Right cardiac atrium (tissue), 5 donors: ENCODE results near the gene SUCLG2. TPM values are rescaled to one million over a fixed set of nuclear protein-coding genes. Genes with fewer than 3 reads are reported as not detected.

Experiments used
- ATAC-seq, 2 donors: fragments of 200-7000 bp; cut with Tn5 transposase; one replicate each; pipeline versions ENCODE4 v1.8.0 to v1.9.1; 2020; ENCODE audit warnings: moderate library complexity in 2 of 2, mild to moderate bottlenecking in 1 of 2
- DNase-seq, 3 donors: peaks; one replicate each; pipeline ENCODE4 v3.0.0-alpha.2; 2020
- H3K27ac ChIP-seq: one replicate; pipeline ENCODE4 v1.5.1; 2013; ENCODE audit warnings: mild to moderate bottlenecking, low read length, control low read depth, moderate library complexity
- H3K27me3 ChIP-seq: one replicate; pipeline ENCODE4 v1.6.1; 2013; ENCODE audit not compliant: control insufficient read depth, insufficient read depth
- H3K4me1 ChIP-seq: one replicate; pipeline ENCODE4 v1.6.1; 2013; ENCODE audit warnings: low read length; ENCODE audit not compliant: control insufficient read depth, insufficient read depth
- H3K4me3 ChIP-seq: one replicate; pipeline ENCODE4 v1.5.1; 2013; ENCODE audit warnings: low read length, control low read depth
- H3K9me3 ChIP-seq: one replicate; pipeline ENCODE4 v1.6.1; 2013; ENCODE audit warnings: low read length; ENCODE audit not compliant: control insufficient read depth
- WGBS: extraction: QIAGEN DNeasy Blood & Tissue Kit; methylation state at CpG from one replicate; pipeline ENCODE4 v1.1.7; 2013; 5-methylcytosine and 5-hydroxymethylcytosine counted together
- intact Hi-C, 4 donors: fragments of 100-400 bp; cut with DNase I; formaldehyde crosslinking; loops; one replicate each; pipeline versions ENCODE4 v1.11.0 to v1.14.0; 2022 to 2023
- polyA plus RNA-seq: library from polyadenylated mRNA; stranded (reverse); fragments of 200-250 nt; gene quantifications from one replicate; pipeline ENCODE4 v1.2.3, GENCODE V29; 2013
- total RNA-seq, 4 donors: library from RNA; stranded (reverse); fragmentation: NEBNext Ultra II Directional; extraction: Animal tissue kit (Norgen Biotek cat#: 25700); gene quantifications; one replicate each; pipeline ENCODE4 v1.2.1, GENCODE V29; 2021
- donor health status: healthy with polysubstance abuse.
- donor health status: DM: no; HTN: yes; CAD: no.
- donor health status: DM: no; HTN: no; CAD: no.
- donor health status: DM: no; HTN: yes; CAD: no; lungs with severe emphysema.
- donor health status: DM: yes; HTN: yes; CAD: no.

The SUCLG2 gene
- total and polyA plus RNA-seq, 5 donors = 50.6 to 84.8 (median 73.0) TPM

- DNase-seq (no peak), ATAC-seq (no peak)
- no peak overlapping the region for H3K27ac ChIP-seq
- H3K4me3 ChIP-seq = no peak overlapping the region
- no peaks in the 10 kb centered on the region for H3K4me1 ChIP-seq
- H3K27me3 ChIP-seq = no peaks in the 10 kb centered on the region
- no peaks in the 10 kb centered on the region for H3K9me3 ChIP-seq
- intact Hi-C loops = no loop called here
Measured at GRCh38 chr3:67419779-67420178, 234.6 kb downstream of the SUCLG2 start.

GRCh38 chr3:67419218-67419529 is 235.2 kb downstream of the SUCLG2 start:
- 54% methylated on average over 2 of the region's 2 CpGs for WGBS
- intact Hi-C loops = no loop called here
- H3K9me3 ChIP-seq = no peaks in the 10 kb centered on the region
- DNase-seq (no peak), ATAC-seq (no peak)
- H3K27ac ChIP-seq = no peak overlapping the region
- no peaks in the 10 kb centered on the region for H3K4me1 ChIP-seq
- no peak overlapping the region for H3K4me3 ChIP-seq
- no peaks in the 10 kb centered on the region for H3K27me3 ChIP-seq

GRCh38 chr3:67418426-67419217 is 235.8 kb downstream of the SUCLG2 start:
- ATAC-seq = peak in 1 of 2 donors; percentile 84
- no peak overlapping the region for H3K27ac ChIP-seq
- DNase-seq = no peak

GRCh38 chr3:67416703-67417102 is 237.7 kb downstream of the SUCLG2 start:
- 95% methylated on average over 1 of the region's 1 CpG for WGBS
- DNase-seq (no peak), ATAC-seq (no peak)
- Histone ChIP-seq H3K27ac (no peak overlapping the region), H3K9me3 (no peaks in the 10 kb centered on the region), H3K4me3 (no peak overlapping the region), H3K4me1 (peaks cover 5% of the 10 kb centered on the region), H3K27me3 (no peaks in the 10 kb centered on the region)
- intact Hi-C loops = no loop called here

More at GRCh38 chr3:67418426-67419217, 235.8 kb downstream of the SUCLG2 start:
- WGBS = 48% methylated on average over 3 of the region's 3 CpGs
- Histone ChIP-seq H3K4me1 (no peaks in the 10 kb centered on the region), H3K9me3 (no peaks in the 10 kb centered on the region), H3K27me3 (no peaks in the 10 kb centered on the region), H3K4me3 (no peak overlapping the region)
- intact Hi-C loops = no loop called here

GRCh38 chr3:67415511-67415910 is 238.9 kb downstream of the SUCLG2 start:
- H3K27ac ChIP-seq = no peak overlapping the region
- H3K4me1 ChIP-seq = peaks cover 5% of the 10 kb centered on the region
- H3K9me3 ChIP-seq = no peaks in the 10 kb centered on the region
- DNase-seq (no peak), ATAC-seq (no peak)
- no peak overlapping the region for H3K4me3 ChIP-seq
- WGBS = 0% methylated on average over 1 of the region's 1 CpG
- intact Hi-C loops = no loop called here
- no peaks in the 10 kb centered on the region for H3K27me3 ChIP-seq

GRCh38 chr3:67414740-67415139 is 239.7 kb downstream of the SUCLG2 start:
- H3K27me3 ChIP-seq = no peaks in the 10 kb centered on the region
- intact Hi-C loops = no loop called here
- H3K4me1 ChIP-seq = peaks cover 5% of the 10 kb centered on the region
- WGBS = 98% methylated on average over 5 of the region's 5 CpGs
- DNase-seq (peak in 1 of 3 donors; percentile 25), ATAC-seq (no peak)
- no peaks in the 10 kb centered on the region for H3K9me3 ChIP-seq
- no peak overlapping the region for H3K27ac ChIP-seq
- no peak overlapping the region for H3K4me3 ChIP-seq

GRCh38 chr3:67405193-67405592 is 249.2 kb downstream of the SUCLG2 start:
- ATAC-seq (no peak), DNase-seq (no peak)
- H3K9me3 ChIP-seq = no peaks in the 10 kb centered on the region
- H3K27me3 ChIP-seq = no peaks in the 10 kb centered on the region
- no peaks in the 10 kb centered on the region for H3K4me1 ChIP-seq
- H3K27ac ChIP-seq = no peak overlapping the region
- intact Hi-C loops = no loop called here
- H3K4me3 ChIP-seq = no peak overlapping the region

GRCh38 chr3:67402873-67403272 is 251.5 kb downstream of the SUCLG2 start:
- no peaks in the 10 kb centered on the region for H3K4me1 ChIP-seq
- DNase-seq (no peak), ATAC-seq (no peak)
- 73% methylated on average over 3 of the region's 3 CpGs for WGBS
- no peaks in the 10 kb centered on the region for H3K9me3 ChIP-seq
- no peak overlapping the region for H3K4me3 ChIP-seq
- intact Hi-C loops = no loop called here
- H3K27me3 ChIP-seq = no peaks in the 10 kb centered on the region
- no peak overlapping the region for H3K27ac ChIP-seq

- DNase-seq (no peak), ATAC-seq (no peak)
- no peak overlapping the region for H3K27ac ChIP-seq
- no peaks in the 10 kb centered on the region for H3K9me3 ChIP-seq
- no peaks in the 10 kb centered on the region for H3K4me1 ChIP-seq
- no peaks in the 10 kb centered on the region for H3K27me3 ChIP-seq
- no peak overlapping the region for H3K4me3 ChIP-seq
- 92% methylated on average over 3 of the region's 3 CpGs for WGBS
- intact Hi-C loops = no loop called here
Measured at GRCh38 chr3:67401921-67402320, 252.5 kb downstream of the SUCLG2 start.

GRCh38 chr3:67400476-67400875 is 253.9 kb downstream of the SUCLG2 start:
- H3K27me3 ChIP-seq = no peaks in the 10 kb centered on the region
- H3K9me3 ChIP-seq = no peaks in the 10 kb centered on the region
- no peak overlapping the region for H3K4me3 ChIP-seq
- 86% methylated on average over 6 of the region's 6 CpGs for WGBS
- intact Hi-C loops = no loop called here
- no peaks in the 10 kb centered on the region for H3K4me1 ChIP-seq
- no peak for DNase-seq
- no peak for ATAC-seq
- H3K27ac ChIP-seq = no peak overlapping the region

GRCh38 chr3:67389176-67389575 is 265.2 kb downstream of the SUCLG2 start:
- H3K27me3 ChIP-seq = no peaks in the 10 kb centered on the region
- H3K4me1 ChIP-seq = no peaks in the 10 kb centered on the region
- no peak overlapping the region for H3K27ac ChIP-seq
- intact Hi-C loops = loop anchor here in 2 of 4 donors (10.0 kb wide), 2 partner anchors 406 to 1486 kb away; no protein-coding TSS in a partner anchor
- 89% methylated on average over 2 of the region's 2 CpGs for WGBS
- ATAC-seq (no peak), DNase-seq (no peak)
- no peaks in the 10 kb centered on the region for H3K9me3 ChIP-seq
- no peak overlapping the region for H3K4me3 ChIP-seq

- no peak for ATAC-seq
- Histone ChIP-seq H3K4me1 (no peaks in the 10 kb centered on the region), H3K4me3 (no peak overlapping the region), H3K27me3 (no peaks in the 10 kb centered on the region), H3K9me3 (no peaks in the 10 kb centered on the region), H3K27ac (no peak overlapping the region)
- DNase-seq = no peak
- WGBS = 95% methylated on average over 3 of the region's 3 CpGs
- intact Hi-C loops = loop anchor here in 2 of 4 donors (10.0 kb wide), 2 partner anchors 406 to 1486 kb away; no protein-coding TSS in a partner anchor
Measured at GRCh38 chr3:67388738-67389137, 265.7 kb downstream of the SUCLG2 start.
